Chondrocyte (in vitro differentiated cells): Measurements from ENCODE around the gene RGS9. TPM values are rescaled to one million over a fixed set of nuclear protein-coding genes. Genes with fewer than 3 reads are reported as not detected.
"Not testable (repeated sequence)": the region's sequence is repeated elsewhere in the genome, so short reads cannot be mapped to it uniquely, and the experiment has no call there.

Experiments used
- DNase-seq: peaks from one replicate; pipeline ENCODE4 v3.0.0; 2021; ENCODE audit warnings: mixed read lengths, low spot score
- H3K27ac Mint-ChIP-seq: one replicate; pipeline ENCODE4 v1.8.0; 2021; ENCODE audit warnings: mild to moderate bottlenecking, moderate library complexity, mixed read lengths; ENCODE audit not compliant: unreplicated experiment
- H3K27me3 Mint-ChIP-seq: 2 replicates; pipeline ENCODE4 v1.8.0; 2021; ENCODE audit warnings: low read depth, mixed read lengths
- H3K36me3 Mint-ChIP-seq: 2 replicates; pipeline ENCODE4 v1.8.0; 2021; ENCODE audit warnings: low read depth, mixed read lengths
- H3K4me1 Mint-ChIP-seq: 2 replicates; pipeline ENCODE4 v1.8.0; 2021; ENCODE audit warnings: low read depth, mild to moderate bottlenecking, mixed read lengths
- H3K4me3 Mint-ChIP-seq: one replicate; pipeline ENCODE4 v1.8.0; 2021; ENCODE audit warnings: mild to moderate bottlenecking, moderate library complexity, mixed read lengths; ENCODE audit not compliant: unreplicated experiment
- H3K9me3 Mint-ChIP-seq: 2 replicates; pipeline ENCODE4 v1.8.0; 2021; ENCODE audit warnings: low read depth, mixed read lengths
- CTCF ChIP-seq: fragments of 200-600 bp; sonication (generic); IDR thresholded peaks from 2 replicates; pipeline ENCODE4 v1.5.0; 2021; ENCODE audit warnings: antibody characterized with exemption, mild to moderate bottlenecking, moderate library complexity
- total RNA-seq: library from RNA; stranded (reverse); gene quantifications from 3 replicates; pipeline ENCODE4 v1.2.1, GENCODE V29; 2021

The RGS9 gene
- total RNA-seq, 1 donor from 2014 or later: 14.9 TPM

GRCh38 chr17:65204001-65204400, 66.8 kb downstream of the RGS9 start:
- TF ChIP-seq CTCF: no peak
- Mint-ChIP-seq H3K36me3 (peaks cover 7% of the 10 kb centered on the region), H3K27me3 (no peaks in the 10 kb centered on the region), H3K9me3 (no peaks in the 10 kb centered on the region), H3K4me3 (no peak overlapping the region), H3K4me1 (peaks cover 7% of the 10 kb centered on the region), H3K27ac (no peak overlapping the region)
- DNase-seq: no peak

- no peaks in the 10 kb centered on the region for H3K27me3 Mint-ChIP-seq
- no peak for DNase-seq
- no peaks in the 10 kb centered on the region for H3K9me3 Mint-ChIP-seq
Observed at GRCh38 chr17:65205655-65206054, 68.5 kb downstream of the RGS9 start.

GRCh38 chr17:65207448-65207847, 70.3 kb downstream of the RGS9 start:
- not testable (repeated sequence) for H3K27me3 Mint-ChIP-seq, H3K9me3 Mint-ChIP-seq, H3K27ac Mint-ChIP-seq, H3K4me3 Mint-ChIP-seq, DNase-seq
- peaks cover 10% of the 10 kb centered on the region for H3K4me1 Mint-ChIP-seq
- peaks cover 18% of the 10 kb centered on the region for H3K36me3 Mint-ChIP-seq

More at GRCh38 chr17:65205655-65206054, 68.5 kb downstream of the RGS9 start:
- peaks cover 15% of the 10 kb centered on the region for H3K4me1 Mint-ChIP-seq
- no peak overlapping the region for H3K27ac Mint-ChIP-seq
- H3K36me3 Mint-ChIP-seq: peaks cover 9% of the 10 kb centered on the region
- no peak for TF ChIP-seq CTCF
- no peak overlapping the region for H3K4me3 Mint-ChIP-seq

GRCh38 chr17:65208717-65209116, 71.5 kb downstream of the RGS9 start:
- Mint-ChIP-seq H3K4me3 (no peak overlapping the region), H3K9me3 (no peaks in the 10 kb centered on the region), H3K4me1 (peaks cover 8% of the 10 kb centered on the region), H3K27ac (no peak overlapping the region), H3K27me3 (no peaks in the 10 kb centered on the region), H3K36me3 (peaks cover 22% of the 10 kb centered on the region)
- no peak for DNase-seq
- TF ChIP-seq CTCF: no peak

GRCh38 chr17:65218261-65218660, 81.1 kb downstream of the RGS9 start:
- no peak for TF ChIP-seq CTCF
- Mint-ChIP-seq H3K4me3 (no peak overlapping the region), H3K27ac (peak overlapping the region; percentile 82)

GRCh38 chr17:65219124-65219523, 82.0 kb downstream of the RGS9 start:
- Mint-ChIP-seq H3K4me1 (peaks cover 22% of the 10 kb centered on the region), H3K36me3 (peaks cover 2% of the 10 kb centered on the region), H3K27ac (no peak overlapping the region), H3K27me3 (no peaks in the 10 kb centered on the region), H3K9me3 (no peaks in the 10 kb centered on the region), H3K4me3 (no peak overlapping the region)
- peak; percentile 34 for TF ChIP-seq CTCF
- DNase-seq: no peak

More at GRCh38 chr17:65218261-65218660, 81.1 kb downstream of the RGS9 start:
- no peaks in the 10 kb centered on the region for H3K27me3 Mint-ChIP-seq
- DNase-seq: no peak
- no peaks in the 10 kb centered on the region for H3K9me3 Mint-ChIP-seq
- peaks cover 5% of the 10 kb centered on the region for H3K36me3 Mint-ChIP-seq
- peaks cover 22% of the 10 kb centered on the region for H3K4me1 Mint-ChIP-seq
